OCI-LY7 (cell line): Measurements from ENCODE around the gene GAL. TPM values are rescaled to one million over a fixed set of nuclear protein-coding genes. Genes with fewer than 3 reads are reported as not detected.
"Not testable (repeated sequence)": the region's sequence is repeated elsewhere in the genome, so short reads cannot be mapped to it uniquely, and the experiment has no call there.

Experiments
- Bru-seq: library from RNA; stranded (reverse); fragments of 400-500 nt; gene quantifications from one replicate; lab custom pipeline; 2021; lab: Mats Ljungman, UMichigan
- BruChase-seq, 2 experiments: library from RNA; stranded (reverse); fragments of 400-500 nt; gene quantifications; one replicate each; lab custom pipeline; 2021; lab: Mats Ljungman, UMichigan
- BruUV-seq: library from RNA; stranded (reverse); fragments of 400-500 nt; replicated peaks from 2 replicates; lab custom pipeline; 2021; lab: Mats Ljungman, UMichigan
- CTCF ChIA-PET: fragments of 300-600 bp; sonication (Branson Sonifier 250); formaldehyde crosslinking; loops from one replicate; lab custom pipeline; 2022; ENCODE audit warnings: antibody characterized with exemption; ENCODE audit not compliant: unreplicated experiment; lab: Charles Lee
- POLR2A ChIA-PET: fragments of 300-600 bp; sonication (Branson Sonifier 250); formaldehyde crosslinking; loops from one replicate; lab custom pipeline; 2022; ENCODE audit warnings: antibody characterized with exemption; lab: Charles Lee
- DNase-seq: peaks from one replicate; pipeline ENCODE4 v3.0.0-alpha.2; 2015; ENCODE audit warnings: low spot score
- H2AFZ ChIP-seq: fragments of 200-600 bp; sonication (generic), shearing (Covaris generic); 2 replicates; pipeline ENCODE4 v1.6.1; 2014; ENCODE audit warnings: mild to moderate bottlenecking, antibody characterized with exemption, low read length, moderate library complexity
- H3K27ac ChIP-seq: fragments of 200-600 bp; sonication (generic); 2 replicates; pipeline ENCODE4 v1.5.1; 2014; ENCODE audit warnings: mixed run types, low read depth, mild to moderate bottlenecking, moderate library complexity, low read length, inconsistent platforms; ENCODE audit not compliant: poor library complexity, severe bottlenecking
- H3K36me3 ChIP-seq: fragments of 200-600 bp; sonication (generic); 2 replicates; pipeline ENCODE4 v1.6.1; 2014; ENCODE audit warnings: mild to moderate bottlenecking, antibody characterized with exemption, low read length, moderate library complexity, mixed read lengths; ENCODE audit not compliant: insufficient read depth
- H3K4me1 ChIP-seq: fragments of 200-600 bp; sonication (generic); 2 replicates; pipeline ENCODE4 v1.5.1; 2014; ENCODE audit warnings: mild to moderate bottlenecking, low read length; ENCODE audit not compliant: insufficient read depth, poor library complexity, severe bottlenecking
- H3K4me2 ChIP-seq: fragments of 200-600 bp; sonication (generic); 2 replicates; pipeline ENCODE4 v1.6.1; 2014; ENCODE audit warnings: mild to moderate bottlenecking, low read length
- H3K4me3 ChIP-seq: fragments of 200-600 bp; sonication (generic); 2 replicates; pipeline ENCODE4 v1.5.1; 2014; ENCODE audit warnings: mild to moderate bottlenecking, low read depth, low read length; ENCODE audit not compliant: poor library complexity, severe bottlenecking
- H3K79me2 ChIP-seq: fragments of 200-600 bp; sonication (generic); 2 replicates; pipeline ENCODE4 v1.6.1; 2016; ENCODE audit warnings: low read depth, mild to moderate bottlenecking, low read length, moderate library complexity, mixed read lengths; ENCODE audit not compliant: insufficient read depth
- H3K9me2 ChIP-seq: fragments of 200-600 bp; sonication (generic); 2 replicates; pipeline ENCODE4 v1.6.1; 2016; ENCODE audit warnings: mild to moderate bottlenecking, low read length, mixed read lengths; ENCODE audit not compliant: insufficient read depth
- H3K9me3 ChIP-seq: fragments of 200-600 bp; sonication (generic); 2 replicates; pipeline ENCODE4 v1.6.1; 2014; ENCODE audit warnings: mild to moderate bottlenecking, mixed run types, low read length, mixed read lengths
- H4K20me1 ChIP-seq: fragments of 200-600 bp; sonication (generic); 2 replicates; pipeline ENCODE4 v1.6.1; 2014; ENCODE audit warnings: mild to moderate bottlenecking, antibody characterized with exemption, low read length, moderate library complexity, mixed read lengths; ENCODE audit not compliant: insufficient read depth
- EZH2phosphoT487 ChIP-seq: fragments of 200-600 bp; sonication (generic); IDR thresholded peaks from 2 replicates; pipeline ENCODE4 v1.6.1; 2018; ENCODE audit warnings: low read depth, borderline replicate concordance, mild to moderate bottlenecking, mixed run types, antibody characterized with exemption, low read length, moderate library complexity, mixed read lengths
- intact Hi-C: fragments of 100-400 bp; cut with micrococcal nuclease; formaldehyde crosslinking; loops from one replicate; pipeline ENCODE4 v1.10.0; 2022; ENCODE audit not compliant: unreplicated experiment
- long read RNA-seq: library from polyadenylated mRNA; stranded (forward); transcript quantifications from one replicate; pipeline ENCODE4 v2.0.0, GENCODE V29; 2022
- total RNA-seq, 2 experiments: library from RNA; depleted of rRNA in 1 of 2; stranded (reverse); fragments of >200 nt in 1 of 2; shearing (Covaris generic) in 1 of 2; gene quantifications; 2 replicates each; pipeline ENCODE4 v1.2.3, GENCODE V29; 2014 to 2022
- TF ChIP-seq, protein P1 (sequence below): fragments of 200-600 bp; sonication (generic); conservative IDR thresholded peaks from 2 replicates; pipeline ENCODE4 v1.5.1; 2014; ENCODE audit warnings: mild to moderate bottlenecking, antibody characterized with exemption, low read length, moderate library complexity, mixed read lengths

GAL gene, protein sequence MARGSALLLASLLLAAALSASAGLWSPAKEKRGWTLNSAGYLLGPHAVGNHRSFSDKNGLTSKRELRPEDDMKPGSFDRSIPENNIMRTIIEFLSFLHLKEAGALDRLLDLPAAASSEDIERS
- total RNA-seq (2014; rRNA removed; shearing (Covaris generic)) (not detected in 2 replicates), total RNA-seq (2022) (not detected in 2 replicates), Bru-seq, nascent RNA (not detected), BruChase-seq, experiment 1, labeled RNA remaining after a 6-hour chase (not detected), BruChase-seq, experiment 2, labeled RNA remaining after a 2-hour chase (not detected)
- long read RNA-seq = 0 reads

GRCh38 chr11:68684385-68685356 lies at the start of gene GAL:
Gene GAL, plus strand, starts transcription at chr11:68684544. Its CDS starts 380 bp downstream, at chr11:68684924.
- intact Hi-C loops = no loop called here
- Histone ChIP-seq H3K4me2 (no peak within 1 kb of the TSS), H4K20me1 (no peaks in the 10 kb centered on the region), H3K4me3 (no peak within 1 kb of the TSS), H2AFZ (no peak within 1 kb of the TSS), H3K9me3 (no peaks in the 10 kb centered on the region), H3K4me1 (no peaks in the 10 kb centered on the region), H3K79me2 (no peaks in the 10 kb centered on the region), H3K27ac (no peak within 1 kb of the TSS), H3K9me2 (no peaks in the 10 kb centered on the region), H3K36me3 (no peaks in the 10 kb centered on the region)
- CTCF ChIA-PET = no interaction called here
- POLR2A ChIA-PET = no interaction called here
- BruUV-seq = no TSS peak
- TF ChIP-seq, protein P1, sequence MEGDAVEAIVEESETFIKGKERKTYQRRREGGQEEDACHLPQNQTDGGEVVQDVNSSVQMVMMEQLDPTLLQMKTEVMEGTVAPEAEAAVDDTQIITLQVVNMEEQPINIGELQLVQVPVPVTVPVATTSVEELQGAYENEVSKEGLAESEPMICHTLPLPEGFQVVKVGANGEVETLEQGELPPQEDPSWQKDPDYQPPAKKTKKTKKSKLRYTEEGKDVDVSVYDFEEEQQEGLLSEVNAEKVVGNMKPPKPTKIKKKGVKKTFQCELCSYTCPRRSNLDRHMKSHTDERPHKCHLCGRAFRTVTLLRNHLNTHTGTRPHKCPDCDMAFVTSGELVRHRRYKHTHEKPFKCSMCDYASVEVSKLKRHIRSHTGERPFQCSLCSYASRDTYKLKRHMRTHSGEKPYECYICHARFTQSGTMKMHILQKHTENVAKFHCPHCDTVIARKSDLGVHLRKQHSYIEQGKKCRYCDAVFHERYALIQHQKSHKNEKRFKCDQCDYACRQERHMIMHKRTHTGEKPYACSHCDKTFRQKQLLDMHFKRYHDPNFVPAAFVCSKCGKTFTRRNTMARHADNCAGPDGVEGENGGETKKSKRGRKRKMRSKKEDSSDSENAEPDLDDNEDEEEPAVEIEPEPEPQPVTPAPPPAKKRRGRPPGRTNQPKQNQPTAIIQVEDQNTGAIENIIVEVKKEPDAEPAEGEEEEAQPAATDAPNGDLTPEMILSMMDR = no peak
- TF ChIP-seq EZH2phosphoT487 = no peak
- DNase-seq = no peak

DNA sequence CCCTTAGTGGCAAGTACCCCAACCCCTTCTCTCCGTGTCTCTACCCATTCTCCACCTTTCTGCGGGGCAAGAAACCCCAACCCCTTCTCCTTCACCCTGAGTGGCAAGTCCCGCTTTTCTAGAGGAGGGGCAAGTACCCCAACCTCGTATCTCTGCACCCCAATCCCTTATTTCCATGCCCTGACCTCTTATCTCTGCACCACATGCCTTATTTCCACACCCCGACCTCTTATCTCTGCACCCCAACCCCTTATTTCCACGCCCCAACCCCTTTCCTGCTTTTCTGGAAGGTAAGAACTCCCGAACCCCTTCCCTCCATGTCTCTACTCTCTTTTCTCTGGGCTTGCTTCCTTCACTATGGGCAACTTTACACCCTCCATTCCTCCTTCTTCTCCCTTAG lies 49.7 kb upstream of the GAL start:
- H3K9me2 ChIP-seq, H3K36me3 ChIP-seq, H2AFZ ChIP-seq, H4K20me1 ChIP-seq, H3K9me3 ChIP-seq, H3K79me2 ChIP-seq, DNase-seq, H3K4me2 ChIP-seq, H3K4me1 ChIP-seq, H3K27ac ChIP-seq, CTCF ChIA-PET, H3K4me3 ChIP-seq, BruUV-seq, POLR2A ChIA-PET: not testable (repeated sequence)
- intact Hi-C loops = loop anchor here (5.0 kb wide), 1 partner anchor 453 kb away; no protein-coding TSS in a partner anchor

GRCh38 chr11:68635172-68635571 lies 49.2 kb upstream of the GAL start:
- CTCF ChIA-PET, POLR2A ChIA-PET, BruUV-seq: not testable (repeated sequence)

GRCh38 chr11:68635883-68636282 lies 48.5 kb upstream of the GAL start:
- DNase-seq, H3K79me2 ChIP-seq, H3K4me3 ChIP-seq, H2AFZ ChIP-seq, POLR2A ChIA-PET, BruUV-seq, H3K4me1 ChIP-seq, H3K9me3 ChIP-seq, H3K9me2 ChIP-seq, intact Hi-C loops, H3K27ac ChIP-seq, H3K4me2 ChIP-seq, H4K20me1 ChIP-seq, CTCF ChIA-PET, H3K36me3 ChIP-seq: not testable (repeated sequence)

More at GRCh38 chr11:68635172-68635571, 49.2 kb upstream of the GAL start:
- H4K20me1 ChIP-seq, H3K4me3 ChIP-seq, H3K36me3 ChIP-seq, DNase-seq, H3K9me3 ChIP-seq, H3K4me2 ChIP-seq, intact Hi-C loops, H2AFZ ChIP-seq, H3K27ac ChIP-seq, H3K9me2 ChIP-seq, H3K4me1 ChIP-seq, H3K79me2 ChIP-seq: not testable (repeated sequence)

DNA sequence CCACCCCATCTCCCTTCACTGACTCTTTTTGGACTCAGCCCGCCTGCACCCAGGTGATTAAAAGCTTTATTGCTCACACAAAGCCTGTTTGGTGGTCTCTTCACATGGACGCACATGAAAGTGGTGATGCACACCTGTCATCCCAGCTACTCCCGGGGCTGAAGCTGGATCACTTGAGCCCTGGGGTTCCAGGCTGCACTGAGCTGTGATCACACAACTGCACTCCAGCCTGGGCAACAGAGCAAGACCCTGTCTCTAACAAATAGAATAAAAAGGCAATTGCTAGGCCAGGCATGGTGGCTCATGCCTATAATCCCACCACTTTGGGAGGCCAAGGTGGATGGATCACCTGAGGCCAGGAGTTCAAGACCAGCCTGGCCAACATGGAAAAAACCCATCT lies 45.0 kb upstream of the GAL start:
- BruUV-seq, H3K4me3 ChIP-seq, H3K36me3 ChIP-seq, H3K9me2 ChIP-seq, intact Hi-C loops, H3K27ac ChIP-seq, H3K9me3 ChIP-seq, H2AFZ ChIP-seq, CTCF ChIA-PET, H3K79me2 ChIP-seq, H4K20me1 ChIP-seq, H3K4me1 ChIP-seq, H3K4me2 ChIP-seq, POLR2A ChIA-PET, DNase-seq: not testable (repeated sequence)
